Suprapubic skin (tissue), 4 donors: ENCODE measurements around the gene ABCA8.
"Not testable (repeated sequence)": the region's sequence is repeated elsewhere in the genome, so short reads cannot be mapped to it uniquely, and the experiment has no call there.

Experiments
- CTCF ChIP-seq, 2 donors: fragments of 200-600 bp in 1 of 2; fragments of 450-650 bp in 1 of 2; sonication (generic) in 1 of 2; IDR thresholded peaks; one replicate each; pipeline ENCODE4 v1.5.1; 2016 to 2019; ENCODE audit warnings: antibody characterized with exemption in 2 of 2, mild to moderate bottlenecking in 1 of 2, moderate library complexity in 1 of 2
- EP300 ChIP-seq: sonication (generic); formaldehyde crosslinking; IDR thresholded peaks from one replicate; pipeline ENCODE4 v1.6.1; 2017; ENCODE audit warnings: antibody characterized with exemption
- POLR2A ChIP-seq, 2 donors: fragments of 450-650 bp; IDR thresholded peaks; one replicate each; pipeline ENCODE4 v1.6.1; 2017; ENCODE audit warnings: antibody characterized with exemption in 2 of 2, mild to moderate bottlenecking in 2 of 2, moderate library complexity in 2 of 2
- POLR2AphosphoS5 ChIP-seq, 3 donors: sonication (generic); formaldehyde crosslinking; IDR thresholded peaks; one replicate each; pipeline ENCODE4 v1.6.1; 2017; ENCODE audit warnings: antibody characterized with exemption in 3 of 3

- not testable (repeated sequence) for TF ChIP-seq CTCF (IDR thresholded peaks at IDR 0.05); POLR2A (IDR thresholded peaks at IDR 0.05); EP300; POLR2AphosphoS5 (IDR thresholded peaks at IDR 0.05)
Measured at GRCh38 chr17:68999743-69000142, 44.6 kb upstream of the ABCA8 start.
